ENCODE measurements around the gene CENPU.

The CENPU gene

GRCh38 chr4:184694412-184694956 lies 39.4 kb downstream of the CENPU start:
- TF ChIP-seq CTCF (IDR thresholded peaks at IDR 0.05; ENCODE audit: insufficient read depth, missing control alignments), result no peak
- FAIRE-seq (no peak), DNase-seq (ENCODE audit: insufficient read length, low spot score) (no peak)

DNA sequence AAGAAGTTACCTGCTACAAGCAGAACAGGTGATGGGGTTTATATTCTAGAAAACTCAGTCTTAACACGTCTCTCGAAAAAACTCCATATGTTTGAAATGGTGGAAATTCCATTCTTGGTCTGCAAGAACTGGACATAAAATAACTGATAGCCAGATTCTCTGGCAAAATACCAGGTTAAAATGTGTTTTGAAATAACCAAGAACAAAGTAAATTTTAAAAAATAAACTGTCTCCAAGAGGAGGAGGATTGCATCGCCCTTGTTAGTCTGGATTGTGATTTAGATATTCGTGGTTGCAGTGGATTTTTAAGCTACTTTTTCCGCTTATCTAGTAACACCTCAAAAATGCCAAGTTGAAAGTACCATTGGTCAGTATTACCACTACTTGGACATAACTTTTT lies 40.8 kb downstream of the CENPU start:
- FAIRE-seq (no peak), DNase-seq (ENCODE audit: insufficient read length, low spot score) (no peak)
- TF ChIP-seq CTCF (IDR thresholded peaks at IDR 0.05; ENCODE audit: insufficient read depth, missing control alignments), result no peak

GRCh38 chr4:184689681-184690080 lies 44.2 kb downstream of the CENPU start:
- DNase-seq (ENCODE audit: insufficient read length, low spot score) (no peak), FAIRE-seq (no peak)
- TF ChIP-seq CTCF (IDR thresholded peaks at IDR 0.05; ENCODE audit: insufficient read depth, missing control alignments), result no peak

DNA sequence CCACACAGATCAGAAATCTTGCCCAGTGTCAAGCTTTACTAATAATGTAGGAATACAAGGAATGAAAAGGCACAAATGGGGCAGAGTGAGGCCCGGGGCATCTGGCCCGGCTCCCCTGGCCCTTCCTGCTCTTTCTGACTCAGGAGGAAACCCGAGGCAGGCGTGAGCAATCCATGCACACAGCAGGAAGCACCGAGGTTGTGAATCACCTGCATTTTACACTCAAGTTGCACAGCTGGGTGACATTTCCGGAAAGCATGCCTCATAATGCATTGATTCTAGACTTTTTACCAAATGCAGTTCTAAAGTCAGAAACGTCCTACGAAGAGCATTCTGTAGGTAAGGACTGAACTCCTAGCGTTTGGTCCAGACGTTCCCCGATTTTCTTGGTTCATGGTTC lies 45.4 kb downstream of the CENPU start:
- FAIRE-seq (no peak), DNase-seq (ENCODE audit: insufficient read length, low spot score) (no peak)
- TF ChIP-seq CTCF (IDR thresholded peaks at IDR 0.05; ENCODE audit: insufficient read depth, missing control alignments), result no peak

GRCh38 chr4:184688005-184688404 lies 45.9 kb downstream of the CENPU start:
- no peak for TF ChIP-seq CTCF (IDR thresholded peaks at IDR 0.05; ENCODE audit: insufficient read depth, missing control alignments)
- DNase-seq (ENCODE audit: insufficient read length, low spot score) (no peak), FAIRE-seq (no peak)

DNA sequence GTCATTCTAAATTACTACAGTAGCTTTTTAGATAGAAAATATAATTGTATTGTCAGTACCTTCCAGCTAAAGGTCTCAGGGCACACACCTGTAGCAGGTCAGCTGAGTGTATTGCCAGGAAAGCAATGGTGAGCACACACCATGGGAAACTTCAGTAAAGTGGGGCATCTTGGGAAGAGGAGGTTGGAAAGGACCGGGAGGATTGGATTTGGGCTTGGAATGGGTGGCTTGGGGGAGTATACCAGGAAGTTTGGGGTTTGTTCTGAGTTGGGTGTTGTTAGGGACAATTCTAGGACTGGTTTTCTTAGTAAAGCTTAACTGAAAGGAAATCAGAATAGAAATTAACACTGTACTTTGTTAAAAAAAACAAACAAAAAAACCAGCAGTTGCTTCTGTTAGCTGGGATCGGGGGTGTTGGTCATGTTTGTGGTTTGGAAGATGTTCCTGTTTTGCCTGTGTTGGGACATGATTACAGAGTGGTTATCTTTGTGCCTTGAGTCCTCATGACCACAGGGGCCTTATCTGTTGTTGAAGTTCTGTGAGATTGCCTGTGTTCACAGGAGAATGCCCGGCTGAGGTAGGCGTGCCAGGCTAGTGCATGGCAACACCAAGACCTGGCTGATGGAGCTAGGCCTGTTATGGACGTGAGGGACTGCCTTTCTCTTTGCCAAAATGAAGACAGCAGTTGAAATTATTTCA lies 49.3 kb downstream of the CENPU start:
- no peak for TF ChIP-seq CTCF (IDR thresholded peaks at IDR 0.05; ENCODE audit: insufficient read depth, missing control alignments)
- FAIRE-seq (no peak), DNase-seq (ENCODE audit: insufficient read length, low spot score) (no peak)

DNA sequence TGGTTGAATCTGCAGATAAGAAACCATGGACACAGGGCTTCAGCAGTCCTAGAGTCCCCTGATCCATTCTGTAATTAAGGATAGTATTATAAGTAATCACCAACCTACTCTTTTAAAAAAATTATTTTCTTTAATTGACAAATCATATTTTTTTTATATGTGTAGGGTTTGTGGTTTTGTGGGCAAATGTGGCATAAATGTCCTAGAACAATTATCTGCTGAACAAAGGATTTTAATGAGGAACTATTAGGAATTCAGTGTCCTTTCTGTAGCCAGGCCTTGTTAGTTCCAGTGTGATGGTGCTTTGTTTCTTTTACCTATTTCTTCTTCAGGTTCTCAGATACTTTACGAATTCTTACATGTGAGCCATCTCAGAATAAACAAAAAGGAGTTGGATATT lies 52.0 kb downstream of the CENPU start:
- DNase-seq (ENCODE audit: insufficient read length, low spot score), result no peak
- no peak for TF ChIP-seq CTCF (IDR thresholded peaks at IDR 0.05; ENCODE audit: insufficient read depth, missing control alignments)
- no peak for FAIRE-seq
